NK-92 (cell line): ENCODE measurements around the gene NRXN2.

Source experiments
- DNase-seq: peaks from one replicate; lab custom pipeline; 2025; ENCODE audit not compliant: unreplicated experiment; lab: John Stamatoyannopoulos, UW

NRXN2 gene

DNA sequence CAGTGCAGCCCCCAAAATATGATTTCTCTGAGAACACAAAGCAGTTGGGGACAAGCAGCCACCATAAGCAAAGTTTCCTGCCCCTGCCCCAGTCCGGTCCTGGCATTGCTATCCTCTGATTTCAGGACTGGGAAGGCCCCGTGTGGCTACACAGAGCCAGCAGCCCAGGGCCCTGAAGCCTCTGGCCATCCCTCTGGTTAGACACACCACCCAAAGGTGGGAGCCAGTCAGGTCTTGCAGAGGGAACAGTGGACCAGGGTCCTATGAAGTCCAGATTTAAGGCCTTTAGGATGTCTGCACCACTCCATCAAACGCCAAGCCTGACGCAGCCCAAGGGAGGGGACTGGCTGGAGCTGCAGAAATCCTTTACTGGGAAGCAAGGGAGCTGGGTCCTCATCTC lies 68.6 kb downstream of the NRXN2 start:
- no peak for DNase-seq

DNA sequence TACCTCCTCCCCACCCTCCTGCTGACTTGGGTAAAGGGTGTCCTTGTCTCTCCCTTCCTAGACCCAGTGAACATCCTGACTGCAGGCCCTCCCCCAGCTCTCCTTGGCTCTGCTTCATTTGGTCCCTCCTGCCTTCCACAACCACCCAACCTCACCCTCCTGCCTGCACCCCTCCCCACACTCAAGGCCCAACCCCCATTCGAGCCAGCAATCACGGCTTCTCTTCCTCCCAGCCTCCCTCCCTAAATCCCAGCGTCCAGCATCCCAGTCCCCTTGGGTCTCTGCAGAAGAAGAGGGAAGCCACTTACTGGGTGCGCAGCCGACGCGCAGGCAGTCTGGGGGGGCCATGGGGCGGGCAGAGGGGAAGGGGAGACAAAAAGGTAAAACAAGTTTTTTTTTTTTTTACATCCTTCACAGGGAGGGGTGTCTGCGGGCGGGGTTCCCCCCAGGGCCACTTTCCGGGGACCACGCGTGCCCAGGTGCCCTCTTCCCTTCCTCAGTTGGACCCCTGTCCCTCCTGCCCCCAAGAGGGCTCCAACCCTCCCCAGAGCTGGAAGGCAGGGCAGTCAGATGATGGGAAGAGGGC lies 69.5 kb downstream of the NRXN2 start:
- DNase-seq = no peak

DNA sequence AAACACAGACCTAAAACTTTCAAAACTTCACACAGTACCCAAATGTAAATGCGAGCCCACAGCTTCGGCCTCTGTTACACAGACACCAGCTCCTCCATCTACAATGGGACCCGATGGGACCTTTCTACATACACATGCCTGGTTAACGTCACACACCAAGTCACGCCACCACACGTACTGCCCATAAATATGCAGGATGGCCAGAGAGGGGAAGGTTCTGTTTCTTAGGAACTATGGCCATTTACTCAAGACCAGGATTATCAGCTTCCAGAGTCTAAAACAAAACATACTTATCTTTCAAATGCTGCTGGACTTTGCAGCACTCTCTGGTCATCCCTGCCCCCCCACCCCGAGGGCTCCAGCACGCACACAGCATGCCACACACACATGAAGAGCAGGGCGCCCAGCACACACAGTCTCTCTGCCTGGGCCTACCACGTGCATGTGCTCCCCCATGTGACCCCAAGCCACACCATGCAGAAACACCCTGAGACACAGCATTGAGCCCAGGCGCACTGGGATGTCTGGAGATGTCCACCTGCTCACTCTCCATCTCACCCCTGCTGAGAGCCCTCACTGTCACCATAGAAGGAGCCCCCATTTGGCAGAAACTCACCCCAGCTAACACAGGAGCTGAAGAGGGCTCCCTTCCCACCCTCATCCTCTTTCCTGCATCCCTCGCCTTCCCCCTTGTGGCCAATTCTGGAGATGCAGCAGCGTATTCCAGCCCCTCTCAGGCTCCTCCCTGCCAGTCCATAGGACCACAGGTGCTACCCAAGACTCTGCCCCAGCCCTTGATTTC lies 70.2 kb downstream of the NRXN2 start:
- DNase-seq = no peak

DNA sequence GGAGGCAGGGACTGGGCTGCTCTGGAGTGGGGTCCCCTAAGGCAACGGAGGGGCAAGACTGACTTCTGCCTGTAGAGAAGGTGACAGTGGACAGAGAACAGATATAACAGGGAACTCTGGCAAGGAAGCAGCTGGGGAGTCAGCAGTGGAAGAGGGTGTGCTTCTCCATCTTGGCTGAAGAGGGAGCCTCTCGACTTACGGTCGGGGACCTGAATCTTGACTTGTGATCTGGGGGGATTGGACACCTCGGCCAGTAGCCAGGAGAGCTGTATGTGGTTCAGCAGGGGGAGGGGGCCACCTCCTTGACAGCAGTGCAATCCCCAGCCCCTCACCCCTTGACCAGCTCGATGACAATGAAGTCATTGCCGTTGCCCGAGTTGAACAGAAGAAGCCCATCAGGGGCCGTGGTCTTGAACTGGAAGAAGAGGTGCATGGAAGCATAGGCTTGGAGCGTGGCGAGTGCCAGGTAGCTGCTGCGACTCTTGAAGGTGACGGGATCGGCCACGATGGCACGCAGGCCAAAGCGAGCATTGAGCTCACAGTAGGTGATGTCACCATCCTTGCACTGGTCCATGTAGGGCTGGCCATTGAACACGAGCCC lies 72.0 kb downstream of the NRXN2 start:
- no peak for DNase-seq

DNA sequence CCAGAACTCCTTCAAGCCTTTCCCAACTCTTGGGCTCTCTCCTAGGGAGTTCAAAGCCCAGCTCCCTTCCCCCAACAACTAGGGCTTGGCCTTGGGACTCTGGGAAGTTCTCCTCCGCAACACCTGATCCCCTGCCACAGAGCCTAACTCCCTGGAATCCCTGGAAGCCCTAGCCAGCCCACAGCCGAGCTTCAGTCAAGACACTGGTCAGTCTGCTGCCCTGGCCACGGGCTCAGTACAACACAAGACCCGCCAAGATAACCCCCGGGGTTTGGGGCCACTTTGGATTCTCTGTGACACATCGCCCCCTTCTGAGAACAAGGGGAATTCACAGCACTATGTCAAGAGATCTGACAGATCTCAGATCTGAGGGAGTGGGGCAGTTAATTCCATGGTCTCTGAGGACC lies 73.7 kb downstream of the NRXN2 start:
- DNase-seq = no peak

DNA sequence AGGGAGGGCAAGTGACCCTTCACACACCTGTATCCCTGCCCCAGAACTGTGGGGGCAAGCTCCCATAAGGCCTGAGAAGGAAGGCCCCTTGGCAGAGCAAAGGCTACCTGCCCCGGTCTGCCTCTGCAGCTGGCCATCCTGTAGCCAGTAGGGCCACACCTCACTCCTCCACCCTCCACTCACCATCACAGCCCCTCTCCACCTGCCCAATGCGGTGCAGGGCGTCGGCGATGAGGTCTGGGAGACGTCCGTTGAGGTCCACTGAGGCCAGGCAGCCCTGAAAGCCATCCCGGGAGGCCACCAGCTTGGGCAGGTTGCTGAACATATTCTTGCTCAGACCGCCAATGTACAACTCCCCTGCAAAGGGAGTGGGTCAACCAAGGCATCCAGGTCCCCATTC lies 74.4 kb downstream of the NRXN2 start:
- DNase-seq = no peak

DNA sequence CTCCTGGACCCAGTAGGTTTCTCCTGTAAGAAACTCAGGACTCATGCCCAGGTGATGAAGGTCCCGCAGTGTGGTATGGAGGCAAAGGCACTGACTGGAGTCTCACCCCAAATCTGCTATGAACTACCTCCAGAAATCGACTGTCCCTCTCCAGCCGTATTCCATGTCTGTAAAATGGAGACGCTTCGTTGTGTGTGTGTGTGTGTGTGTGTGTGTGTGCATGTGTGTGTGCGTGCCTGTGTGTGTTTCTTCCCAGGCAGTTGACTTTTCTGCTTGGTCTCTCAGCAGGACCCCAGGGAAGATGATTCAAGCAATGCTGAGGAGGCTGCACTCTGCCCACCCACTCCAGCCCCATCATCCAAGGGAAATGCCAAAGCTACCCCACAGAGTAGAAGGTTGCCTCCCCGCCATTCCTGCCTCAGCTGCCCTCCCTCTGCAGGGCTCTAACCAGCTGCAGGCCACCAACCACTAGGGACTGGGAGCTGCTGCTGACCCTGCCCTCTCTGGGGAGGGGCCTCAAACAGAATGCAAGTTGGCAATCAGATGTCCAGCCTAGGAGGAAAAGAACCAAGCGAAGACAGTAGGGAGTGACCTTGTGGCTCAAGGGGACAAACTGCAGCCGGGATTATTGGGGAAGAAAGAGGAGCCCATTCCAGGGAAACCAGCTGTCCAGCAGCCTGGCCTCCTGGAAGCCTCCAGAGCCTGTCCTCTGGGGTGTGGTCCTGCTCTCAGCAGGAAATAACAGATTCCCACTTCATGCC lies 75.8 kb downstream of the NRXN2 start:
- no peak for DNase-seq

DNA sequence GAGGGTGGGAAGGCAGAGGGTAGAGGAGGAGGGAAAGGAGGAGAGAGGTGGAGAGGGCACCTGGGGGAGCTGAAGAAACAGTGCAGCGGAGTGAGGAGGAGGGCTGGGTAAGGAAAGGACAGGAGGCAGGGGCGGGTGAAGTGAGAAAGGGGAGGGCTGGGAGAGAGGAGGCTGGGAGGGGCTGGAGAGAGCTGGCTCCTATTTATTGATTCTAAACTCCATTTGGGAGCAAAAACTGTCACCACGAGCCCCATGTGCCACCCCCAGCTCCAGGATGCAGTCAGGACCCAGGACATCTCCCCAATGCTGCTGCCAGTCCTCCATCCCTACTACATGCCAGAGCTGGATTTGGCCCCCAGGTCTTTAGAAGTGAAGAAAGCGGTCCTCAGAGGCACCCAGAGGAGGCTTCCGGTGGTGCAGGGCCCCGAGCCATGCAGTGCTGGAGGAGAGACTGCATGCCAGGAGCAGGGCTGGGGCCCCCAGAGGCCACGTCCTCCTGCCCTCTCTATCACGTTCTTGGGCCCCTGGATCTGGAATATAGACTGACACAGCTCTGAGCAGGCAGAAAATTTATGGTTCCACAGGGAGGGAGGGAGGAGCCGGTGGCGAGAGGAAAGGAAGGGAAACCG lies 78.2 kb downstream of the NRXN2 start:
- DNase-seq = no peak

DNA sequence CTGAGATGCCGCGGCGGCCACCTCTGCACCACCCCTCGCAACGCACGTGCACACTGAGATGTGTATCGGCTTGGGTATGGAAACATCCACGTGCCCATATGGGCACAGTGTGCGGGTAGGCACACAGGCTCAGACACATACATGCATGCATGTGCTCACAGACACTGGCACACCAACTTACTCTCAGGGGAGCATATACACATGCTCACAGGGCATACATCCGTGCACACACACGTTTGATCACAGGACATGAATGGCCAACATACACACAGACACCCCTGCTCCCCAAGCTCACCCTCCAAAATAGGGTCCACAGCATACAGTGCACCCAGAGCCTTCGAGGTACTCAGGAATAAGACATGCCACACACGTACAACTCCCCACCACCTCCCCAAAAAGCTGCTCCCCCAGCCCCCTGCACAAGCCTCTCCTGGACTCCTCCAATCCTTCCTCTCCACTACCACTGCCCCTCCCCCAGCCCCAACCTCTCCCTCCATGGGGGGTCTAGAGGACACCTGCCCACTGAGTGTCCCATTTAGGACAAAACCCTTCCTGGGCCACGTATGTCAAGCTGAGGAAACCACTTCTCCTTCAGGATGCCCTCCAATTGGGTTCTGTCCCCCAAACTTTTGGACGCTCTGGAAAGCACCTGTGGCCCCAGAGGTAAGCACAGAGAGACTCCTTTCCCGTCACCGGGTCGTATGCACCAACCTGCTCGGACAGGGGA lies 78.9 kb downstream of the NRXN2 start:
- no peak for DNase-seq

DNA sequence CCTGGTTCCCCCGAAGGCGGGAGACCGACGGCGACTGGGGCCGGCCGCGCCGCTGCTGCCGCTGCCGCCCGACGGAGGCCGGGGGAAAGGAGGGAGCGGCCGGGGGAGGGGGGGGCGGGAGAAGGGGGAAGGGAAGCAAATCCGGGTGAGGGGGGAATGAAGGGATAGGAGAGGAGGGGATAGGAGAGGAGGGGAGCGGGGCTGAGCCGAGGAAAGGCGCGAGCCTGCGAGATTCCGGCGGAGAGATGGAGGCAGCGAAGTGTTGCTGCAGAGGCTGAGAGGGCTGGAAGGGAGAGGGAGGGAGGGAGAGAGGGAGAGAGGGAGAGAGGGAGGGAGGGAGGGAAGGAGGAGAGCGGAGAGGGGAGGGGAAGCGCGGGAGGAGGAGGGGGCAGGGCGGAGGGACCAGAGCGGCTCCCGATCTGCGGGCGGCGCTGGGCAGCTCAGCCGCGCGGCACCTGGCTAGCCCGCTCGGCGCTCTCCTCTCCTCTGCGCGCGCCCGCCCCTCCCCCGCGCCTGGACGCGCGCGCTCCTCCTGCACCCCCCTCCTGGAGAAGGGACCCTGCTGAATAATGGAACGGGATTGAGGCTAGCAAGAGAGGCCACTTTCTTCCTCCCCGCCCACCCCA lies 79.6 kb downstream of the NRXN2 start:
- no peak for DNase-seq

DNA sequence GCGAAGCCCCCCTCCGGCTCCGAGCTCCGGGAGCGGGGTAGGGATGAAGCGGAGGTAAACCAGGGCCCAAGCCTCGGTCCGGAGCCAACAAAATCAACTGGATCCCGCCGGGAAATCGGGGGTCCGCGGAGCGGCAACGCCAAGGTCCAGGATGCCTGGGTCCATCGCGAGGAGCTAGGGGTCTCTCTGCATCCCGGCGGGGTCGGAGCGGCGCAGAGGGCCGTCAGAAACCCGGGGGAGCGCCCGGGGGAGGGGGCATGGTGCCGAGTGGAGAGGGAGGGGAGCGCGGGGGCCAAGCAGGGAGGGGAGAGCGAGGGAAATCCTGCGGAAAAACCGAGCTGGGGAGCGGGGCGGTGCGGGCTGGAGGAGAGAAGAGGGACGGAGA lies 80.1 kb downstream of the NRXN2 start:
- no peak for DNase-seq

DNA sequence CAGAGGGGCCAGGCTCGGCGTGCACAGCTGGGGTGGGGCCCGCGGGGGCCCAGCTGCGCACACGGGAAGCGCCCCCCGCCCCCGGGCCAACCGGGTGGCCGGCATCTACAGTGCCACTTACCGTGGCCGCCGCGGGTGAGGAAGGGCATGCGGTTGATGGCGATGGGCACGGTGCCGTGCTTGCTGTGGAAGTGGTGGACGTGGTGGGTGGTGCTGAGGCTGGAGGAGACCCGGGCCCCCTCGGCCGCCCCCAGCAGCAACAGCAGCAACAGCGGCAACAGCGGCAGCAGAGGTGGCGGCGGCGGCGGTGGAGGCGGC lies 80.6 kb downstream of the NRXN2 start:
- DNase-seq = no peak

DNA sequence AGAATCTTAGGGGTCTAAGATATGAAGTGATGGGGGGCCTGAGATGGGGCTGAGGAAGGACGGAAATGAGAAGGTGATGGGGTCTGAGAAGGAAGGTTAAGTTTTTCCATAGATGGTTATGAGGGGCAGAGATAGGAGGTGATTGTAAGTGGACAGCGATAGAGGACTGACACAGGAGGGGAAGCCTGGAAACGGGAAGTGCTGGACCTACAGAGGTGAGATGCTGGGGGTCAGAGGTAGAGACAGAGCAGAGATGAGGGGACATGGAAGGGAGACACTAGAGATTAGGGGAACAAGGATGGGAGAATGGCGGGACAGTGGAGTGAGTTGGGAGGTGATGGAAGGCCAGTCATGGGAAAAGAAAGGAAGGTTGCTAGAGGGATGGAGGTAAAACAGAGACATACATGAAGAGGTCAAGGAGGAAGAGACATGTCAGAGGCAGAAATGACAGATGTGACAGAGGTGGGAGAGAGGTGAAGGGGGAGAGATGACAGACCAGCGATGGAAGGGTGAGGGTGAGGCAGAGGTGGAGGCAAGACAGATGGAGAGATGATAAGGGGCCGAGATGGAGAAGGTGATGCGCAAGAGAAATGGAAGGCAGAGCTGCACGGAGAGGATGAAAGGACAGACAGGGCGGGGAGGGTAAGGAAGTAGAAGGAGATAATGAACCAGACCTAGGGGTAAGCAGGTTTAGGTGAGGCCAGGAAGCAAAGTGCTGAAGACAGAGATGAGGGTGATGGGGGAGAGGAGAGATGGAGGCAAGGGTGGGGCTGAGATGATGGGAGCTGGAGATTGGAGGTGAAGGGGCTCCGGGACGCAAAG lies 81.2 kb downstream of the NRXN2 start:
- no peak for DNase-seq

DNA sequence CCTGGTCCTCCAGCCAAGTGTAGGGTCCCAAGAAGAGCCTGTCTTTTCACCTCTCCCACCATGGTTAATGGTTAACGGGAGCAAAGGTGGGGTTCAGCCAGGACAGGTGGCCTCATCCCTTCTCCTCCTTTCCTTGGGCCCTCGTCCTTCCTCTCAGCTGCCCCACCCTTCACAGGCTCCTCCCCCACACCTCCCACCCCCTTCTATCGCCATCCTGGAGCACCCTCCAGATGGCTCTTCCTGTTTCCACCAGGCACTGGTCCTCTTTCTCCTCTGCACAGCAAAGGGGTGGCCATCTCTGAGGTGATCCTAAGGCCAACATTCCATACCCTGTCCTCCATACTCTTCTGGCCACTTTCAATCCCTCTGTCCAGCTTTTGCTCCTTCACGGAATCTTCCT lies 83.1 kb downstream of the NRXN2 start:
- DNase-seq = no peak

DNA sequence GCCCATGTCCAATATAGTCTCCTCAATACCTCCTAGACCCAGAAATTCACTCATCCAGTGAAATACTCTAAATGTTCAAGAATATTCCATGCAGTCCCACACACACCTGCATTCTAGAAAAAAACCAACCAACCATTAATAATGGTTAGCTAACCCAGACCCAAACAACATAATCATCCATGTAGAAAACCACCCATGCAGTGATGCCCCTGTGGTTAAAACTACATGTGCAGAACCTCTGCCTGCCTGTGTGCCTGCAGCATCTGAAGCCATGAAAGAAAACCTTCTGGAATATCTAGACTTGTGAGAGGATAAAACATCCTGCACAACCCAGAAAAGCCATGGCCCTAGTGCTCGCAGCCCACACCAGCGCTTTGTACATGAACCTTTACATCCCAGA lies 84.2 kb downstream of the NRXN2 start:
- no peak for DNase-seq

DNA sequence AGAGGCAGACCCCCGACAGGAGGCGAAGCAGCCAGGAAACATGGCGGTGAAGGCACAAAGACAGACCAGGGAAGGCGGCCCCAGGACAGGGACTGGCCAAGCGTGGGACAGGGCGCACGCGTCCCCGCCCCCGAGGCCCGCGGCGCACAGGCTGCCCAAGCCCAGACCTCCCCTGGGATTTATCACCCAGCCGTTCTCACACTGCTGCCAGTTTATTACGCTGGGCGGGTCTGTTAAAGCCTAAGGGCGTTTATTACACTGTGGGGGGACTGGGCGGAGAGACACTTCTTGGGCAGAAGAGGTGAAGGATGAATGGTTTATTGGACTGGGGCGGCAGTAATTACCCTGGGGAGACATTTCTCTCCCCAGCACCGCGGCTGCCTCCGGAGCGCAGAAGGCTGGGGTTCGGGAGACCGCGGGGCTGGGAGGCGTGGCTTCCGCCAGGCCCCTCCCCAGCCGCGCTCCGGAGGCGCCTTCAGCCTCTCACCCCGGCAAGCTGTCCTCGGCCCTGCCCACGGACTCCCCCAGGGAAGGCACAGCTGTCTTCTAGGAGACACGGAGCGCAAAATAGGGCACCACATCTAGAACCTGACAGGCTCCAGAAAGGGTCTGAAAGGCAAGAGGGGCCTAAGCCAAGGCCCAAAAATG lies 84.9 kb downstream of the NRXN2 start:
- no peak for DNase-seq

DNA sequence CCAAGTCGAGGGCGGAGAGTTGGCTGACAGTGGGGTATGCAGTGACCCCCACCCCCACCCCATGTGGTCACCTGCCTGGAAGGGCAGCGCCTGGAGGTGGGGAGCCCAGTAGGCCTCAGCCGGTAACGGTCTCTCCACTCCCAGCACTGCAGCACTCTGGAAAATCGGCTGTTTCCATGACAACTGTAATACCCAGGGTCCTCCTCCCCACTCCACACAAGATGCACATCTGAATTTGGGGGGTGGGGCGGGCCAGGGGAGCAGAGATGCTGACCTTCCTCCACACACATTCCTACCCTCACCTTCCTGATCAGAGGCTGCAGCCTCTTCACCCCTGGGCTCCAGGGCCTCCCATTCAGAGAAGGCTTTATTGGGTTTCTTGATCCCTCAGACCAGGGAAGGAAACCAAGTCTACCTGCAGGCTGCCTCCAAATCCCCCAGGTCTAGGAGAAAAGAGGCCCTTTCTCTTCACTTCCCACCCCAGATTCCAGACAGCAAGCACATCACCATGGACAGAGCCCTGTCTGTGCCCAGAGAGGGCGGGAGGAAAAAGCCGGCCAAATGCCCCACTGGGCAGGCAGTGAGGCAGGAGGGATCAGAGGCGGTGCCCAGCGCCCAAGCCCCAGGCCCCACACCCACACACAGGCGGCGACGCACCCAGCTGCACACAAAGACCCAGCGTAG lies 85.5 kb downstream of the NRXN2 start:
- DNase-seq = no peak

DNA sequence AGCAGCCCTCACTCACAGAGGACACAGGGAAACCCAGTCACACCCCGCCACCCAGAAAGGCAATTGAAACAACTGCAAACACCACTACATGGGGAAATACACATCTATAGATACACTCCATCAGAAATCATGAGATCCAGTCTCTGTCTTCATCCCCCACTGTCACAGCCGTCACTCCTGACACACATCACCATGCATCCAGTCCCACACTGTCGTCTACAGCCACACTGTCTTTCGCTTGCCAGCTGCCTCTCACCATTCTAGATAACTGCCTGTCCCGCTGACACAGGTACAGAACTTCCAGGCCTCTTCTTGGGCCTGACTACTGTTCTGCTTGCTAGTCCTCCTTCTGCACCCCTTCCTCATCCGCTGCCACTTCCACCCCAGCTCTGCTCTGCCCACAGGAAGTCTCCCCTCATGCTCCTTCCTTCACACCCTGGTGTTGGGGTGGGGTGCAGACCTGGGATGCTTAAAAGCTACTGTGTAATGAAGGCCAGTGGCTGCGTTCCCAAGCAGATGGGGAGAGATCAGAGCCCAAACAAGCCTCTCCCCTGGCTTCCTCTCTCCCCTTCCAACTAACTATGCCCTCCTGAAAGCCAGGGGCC lies 89.3 kb downstream of the NRXN2 start:
- DNase-seq = no peak
